K562 (cell line): ENCODE data around the gene FAM83G. TPM values are rescaled to one million over a fixed set of nuclear protein-coding genes. Genes with fewer than 3 reads are reported as not detected.

Experiments
- ATAC-seq: fragments of 200-7000 bp; cut with Tn5 transposase; 3 replicates; pipeline ENCODE4 v1.9.1; 2020; ENCODE audit warnings: moderate library complexity
- BruUV-seq: library from RNA; stranded (reverse); fragments of 400-500 nt; replicated peaks from 2 replicates; lab custom pipeline; 2021; lab: Mats Ljungman, UMichigan
- CTCF ChIA-PET: fragments of 300-600 bp; formaldehyde crosslinking; extraction: SDS; loops from one replicate; lab custom pipeline; 2021; ENCODE audit warnings: low intra/inter-chr PET ratio; lab: Yijun Ruan, JAX
- POLR2A ChIA-PET: fragments of 300-600, 350-650 bp; sonication (Branson Sonifier 250); formaldehyde crosslinking; extraction: SDS; loops from one replicate; lab custom pipeline; 2021; ENCODE audit warnings: antibody characterized with exemption, inconsistent platforms; lab: Yijun Ruan, JAX
- DNase-seq, 4 experiments: peaks; one replicate each; pipeline versions ENCODE4 v3.0.0 to v3.0.0-alpha.2; 2011 to 2018; ENCODE audit warnings: low spot score in 3 of 4, mixed read lengths in 3 of 4; ENCODE audit errors: extremely low read depth in 1 of 4
- FAIRE-seq: peaks from 2 replicates; lab custom pipeline; 2011; peaks lifted over from hg19 to GRCh38; lab: Jason Lieb, UNC
- H2AFZ ChIP-seq: 2 replicates; pipeline ENCODE4 v1.6.0; 2011; ENCODE audit warnings: low read depth, low read length, control low read depth, inconsistent platforms
- H3K27ac ChIP-seq: fragments of 200-600 bp; 3 replicates; pipeline ENCODE4 v1.8.0; 2011; ENCODE audit warnings: low read depth, mild to moderate bottlenecking, control low read depth, inconsistent platforms, low read length, moderate library complexity, mixed read lengths; ENCODE audit errors: extremely low read depth
- H3K27me3 ChIP-seq, 2 experiments: fragments of 300-600 bp in 1 of 2; 2 replicates in 1 of 2; 3 replicates in 1 of 2; pipeline versions ENCODE4 v1.6.0 to v1.8.0; 2011; ENCODE audit warnings: inconsistent platforms in 2 of 2, low read length in 2 of 2, mild to moderate bottlenecking in 1 of 2, mixed read lengths in 1 of 2, moderate library complexity in 1 of 2; ENCODE audit not compliant: control insufficient read depth in 2 of 2, insufficient read depth in 2 of 2
- H3K36me3 ChIP-seq: fragments of 300-600 bp; 3 replicates; pipeline ENCODE4 v1.8.0; 2011; ENCODE audit warnings: mild to moderate bottlenecking, low read length, inconsistent platforms; ENCODE audit not compliant: control insufficient read depth, insufficient read depth
- H3K4me1 ChIP-seq, 2 experiments: fragments of 200-600 bp in 1 of 2; replicated peaks in 1 of 2; 2 replicates in 1 of 2; 3 replicates in 1 of 2; pipeline versions ENCODE4 v1.5.1 to v1.8.0; 2011; ENCODE audit warnings: inconsistent platforms in 2 of 2, low read length in 2 of 2, mild to moderate bottlenecking in 1 of 2, mixed read lengths in 1 of 2, moderate library complexity in 1 of 2; ENCODE audit not compliant: control insufficient read depth in 2 of 2, insufficient read depth in 2 of 2
- H3K4me2 ChIP-seq: 2 replicates; pipeline ENCODE4 v1.6.1; 2011; ENCODE audit warnings: low read length, control low read depth, inconsistent platforms, mixed read lengths; ENCODE audit not compliant: insufficient read depth
- H3K4me3 ChIP-seq: fragments of 200-600 bp; sonication (generic), shearing (Covaris generic); 2 replicates; pipeline ENCODE4 v1.5.1; 2016; ENCODE audit warnings: control low read depth, inconsistent platforms
- H3K79me2 ChIP-seq: fragments of 200-600 bp; 3 replicates; pipeline ENCODE4 v1.8.0; 2011; ENCODE audit warnings: low read length, inconsistent platforms; ENCODE audit not compliant: control insufficient read depth, insufficient read depth
- H3K9ac ChIP-seq, 2 experiments: 2 replicates each; pipeline versions ENCODE4 v1.6.0 to v1.6.1; 2011; ENCODE audit warnings: low read depth in 2 of 2, low read length in 2 of 2, control low read depth in 1 of 2, inconsistent platforms in 1 of 2, mild to moderate bottlenecking in 1 of 2, mixed read lengths in 1 of 2; ENCODE audit not compliant: insufficient read depth in 1 of 2
- H3K9me1 ChIP-seq: one replicate; pipeline ENCODE4 v1.6.0; 2011; ENCODE audit warnings: inconsistent platforms, mild to moderate bottlenecking, low read length, moderate library complexity; ENCODE audit not compliant: control insufficient read depth, insufficient read depth
- H3K9me3 ChIP-seq: replicated peaks from 2 replicates; pipeline ENCODE4 v1.5.1; 2011; ENCODE audit warnings: low read depth, low read length, inconsistent platforms; ENCODE audit not compliant: control insufficient read depth, insufficient read depth
- H4K20me1 ChIP-seq: replicated peaks from 2 replicates; pipeline ENCODE4 v1.6.1; 2011; ENCODE audit warnings: low read length, inconsistent platforms, mixed read lengths; ENCODE audit not compliant: control insufficient read depth, insufficient read depth
- BCL6 ChIP-seq: fragments of 250-450 bp; sonication (Bioruptor Pico); IDR thresholded peaks from 2 replicates; pipeline ENCODE4 v1.4.0; 2020
- EP300 ChIP-seq: IDR thresholded peaks from 2 replicates; pipeline ENCODE4 v1.6.1; 2012; ENCODE audit warnings: low read length, improper control_type of control experiment
- FOXO4 ChIP-seq: fragments of 450-650 bp; formaldehyde crosslinking; IDR thresholded peaks from 2 replicates; pipeline ENCODE4 v1.4.0; 2020; ENCODE audit warnings: mild to moderate bottlenecking, moderate library complexity
- MNT ChIP-seq, 2 experiments: fragments of 450-650 bp; conservative IDR thresholded peaks; 2 replicates each; pipeline ENCODE4 v1.6.1; 2017; ENCODE audit warnings: mild to moderate bottlenecking in 2 of 2, moderate library complexity in 2 of 2
- NFRKB ChIP-seq: fragments of 450-650 bp; IDR thresholded peaks from 2 replicates; pipeline ENCODE4 v1.6.1; 2016; ENCODE audit warnings: low read depth
- THRAP3 ChIP-seq: fragments of 450-650 bp; IDR thresholded peaks from 2 replicates; pipeline ENCODE4 v1.6.1; 2016; ENCODE audit warnings: mild to moderate bottlenecking, inconsistent platforms, borderline replicate concordance
- ZC3H4 ChIP-seq: sonication (generic); formaldehyde crosslinking; IDR thresholded peaks from 2 replicates; pipeline ENCODE4 v1.9.0; 2021; ENCODE audit warnings: missing genetic modification reagents, borderline replicate concordance
- ZNF134 ChIP-seq: fragments of 250-450 bp; sonication (Bioruptor Pico); conservative IDR thresholded peaks from 2 replicates; pipeline ENCODE4 v1.4.0; 2020
- ZNF77 ChIP-seq: fragments of 250-450 bp; sonication (Bioruptor Pico); IDR thresholded peaks from 2 replicates; pipeline ENCODE4 v1.5.0; 2020
- WGBS: fragments of 100-300 bp; shearing (Covaris generic); methylation state at CpG from one replicate; pipeline ENCODE4 v1.1.6; 2016; ENCODE audit warnings: low coverage, mixed read lengths; ENCODE audit not compliant: insufficient coverage; ENCODE audit errors: missing lambda C conversion rate; 5-methylcytosine and 5-hydroxymethylcytosine counted together
- in situ Hi-C: fragments of 300-500 bp; cut with MboI; formaldehyde crosslinking; loops from 4 replicates; pipeline ENCODE4 v1.15.0; 2018; ENCODE audit warnings: inconsistent platforms, mixed read lengths
- intact Hi-C: fragments of 100-400 bp; cut with micrococcal nuclease; formaldehyde crosslinking; loops from 2 replicates; pipeline ENCODE4 v1.14.2; 2022
- polyA plus RNA-seq, 8 experiments: library from polyadenylated mRNA; depleted of rRNA in 4 of 8; stranded (reverse) in 5 of 8; unstranded in 3 of 8; fragments of >200 nt; fragmentation: Nextera tagmentation in 2 of 8; fragmentation: Illumina TruSeq in 1 of 8; extraction: Ambion mirVana in 2 of 8; extraction: Trizol in 1 of 8; gene quantifications; 2 replicates each; pipeline versions ENCODE4 v1.2.1 to v1.2.3, GENCODE V29; 2011 to 2014; ENCODE audit warnings: inconsistent platforms in 1 of 8, missing spikeins in 1 of 8
- total RNA-seq, 7 experiments: library from RNA; depleted of rRNA in 6 of 7; stranded (reverse); fragments of >200 nt in 6 of 7; fragmentation: Illumina TruSeq in 2 of 7; extraction: Trizol in 2 of 7; gene quantifications; 2 replicates each; pipeline versions ENCODE4 v1.2.1 to v1.2.3, GENCODE V29; 2011 to 2021; ENCODE audit warnings: low replicate concordance in 1 of 7

Gene FAM83G
- total and polyA plus RNA-seq, 9 of the 15 experiments (the other 6 are each of a cell fraction or from before 2014, with no cell fraction given): 0.04 to 10.3 (median 4.5) TPM; not detected in 1

- Histone ChIP-seq H3K36me3 (peaks cover 13% of the 10 kb centered on the region; the same call in 1 of the 3 replicates), H3K27ac (no peak overlapping the region), H3K4me3 (no peak overlapping the region), H2AFZ (no peak overlapping the region), H3K27me3 (no peaks in the 10 kb centered on the region), H3K4me2 (no peak overlapping the region), H4K20me1 (peaks cover 5% of the 10 kb centered on the region; the same call in 1 of the 2 replicates), H3K9ac (no peak overlapping the region), H3K9me3 (no peaks in the 10 kb centered on the region), H3K9me1 (no peaks in the 10 kb centered on the region), H3K4me1 (peaks cover 0 to 17% of the 10 kb centered on the region in 2 experiments; a peak in 2 of 5 replicates), H3K79me2 (no peaks in the 10 kb centered on the region)
- in situ Hi-C loops (no loop called here), intact Hi-C loops (no loop called here)
- ATAC-seq (no peak), DNase-seq (no peak), FAIRE-seq (no peak)
- 78% methylated on average over 11 of the region's 14 CpGs for WGBS
- ChIA-PET POLR2A (interaction anchor here (0.8 to 1.0 kb wide), 2 partner anchors 13 to 21 kb away, joined by 3 read pairs; no protein-coding TSS in a partner anchor), CTCF (no interaction called here)
- no TSS peak for BruUV-seq
- TF ChIP-seq ZNF134: no peak
- no peak for TF ChIP-seq THRAP3
- TF ChIP-seq ZC3H4 (CRISPR knock-in tag): no peak
- no peak for TF ChIP-seq MNT (conservative IDR thresholded peaks at IDR 0.05)
- TF ChIP-seq ZNF77 (CRISPR knock-in tag): no peak
- no peak for TF ChIP-seq BCL6 (CRISPR knock-in tag)
- TF ChIP-seq FOXO4 (CRISPR knock-in tag): no peak
- TF ChIP-seq EP300: no peak
- no peak for TF ChIP-seq NFRKB
Measured at GRCh38 chr17:18987862-18988545, 16.6 kb downstream of the FAM83G start.
